H1 (cell line): Measurements from ENCODE around the gene IL18RAP. TPM values are rescaled to one million over a fixed set of nuclear protein-coding genes. Genes with fewer than 3 reads are reported as not detected.

Experiments used
- CTCF ChIA-PET: fragments of 300-600 bp; sonication (Branson Sonifier 250); formaldehyde crosslinking; loops from one replicate; lab custom pipeline; 2021; ENCODE audit not compliant: partially characterized antibody; lab: Charles Lee
- POLR2A ChIA-PET: fragments of 300-600 bp; sonication (Branson Sonifier 250); formaldehyde crosslinking; loops from one replicate; lab custom pipeline; 2021; ENCODE audit warnings: inconsistent platforms; ENCODE audit not compliant: partially characterized antibody; lab: Charles Lee
- DNase-seq, 2 experiments: peaks; one replicate each; pipeline versions ENCODE4 v3.0.0 to v3.0.0-alpha.2; 2010 to 2022; ENCODE audit warnings: low spot score in 2 of 2, low read depth in 1 of 2, mixed read lengths in 1 of 2
- FAIRE-seq: peaks from 2 replicates; lab custom pipeline; 2011; peaks lifted over from hg19 to GRCh38; lab: Jason Lieb, UNC
- H2AFZ ChIP-seq: 2 replicates; pipeline ENCODE4 v1.8.1; 2012; ENCODE audit warnings: low read length, inconsistent platforms
- H2AK5ac ChIP-seq: 2 replicates; pipeline ENCODE4 v1.6.1; 2013; ENCODE audit warnings: low read depth, low read length
- H2BK120ac ChIP-seq: replicated peaks from 2 replicates; pipeline ENCODE3; 2013; ENCODE audit warnings: low read depth, low read length, inconsistent platforms
- H2BK12ac ChIP-seq: 2 replicates; pipeline ENCODE4 v1.6.1; 2013; ENCODE audit warnings: low read depth, low read length
- H2BK15ac ChIP-seq: 2 replicates; pipeline ENCODE4 v1.6.1; 2013; ENCODE audit warnings: low read length
- H2BK20ac ChIP-seq: 2 replicates; pipeline ENCODE4 v1.6.1; 2013; ENCODE audit warnings: low read length
- H2BK5ac ChIP-seq: 2 replicates; pipeline ENCODE4 v1.6.1; 2013; ENCODE audit warnings: low read depth, low read length
- H3K14ac ChIP-seq: 2 replicates; pipeline ENCODE4 v1.6.1; 2013; ENCODE audit warnings: inconsistent platforms; ENCODE audit not compliant: insufficient read length
- H3K18ac ChIP-seq: 2 replicates; pipeline ENCODE4 v1.6.1; 2013; ENCODE audit warnings: low read length; ENCODE audit errors: extremely low read depth
- H3K23ac ChIP-seq: 2 replicates; pipeline ENCODE4 v1.6.1; 2013; ENCODE audit warnings: inconsistent platforms; ENCODE audit not compliant: insufficient read length
- H3K23me2 ChIP-seq: 2 replicates; pipeline ENCODE4 v1.6.1; 2013; ENCODE audit warnings: low read depth, low read length
- H3K27ac ChIP-seq: 2 replicates; pipeline ENCODE4 v1.6.1; 2011; ENCODE audit warnings: low read depth, low read length, inconsistent platforms
- H3K27me3 ChIP-seq, 4 experiments: replicated peaks in 1 of 4; 1 replicate in 1 of 4; 2 replicates in 3 of 4; pipeline versions ENCODE4 v1.6.1 to v1.8.1; 2011 to 2013; ENCODE audit warnings: low read length in 3 of 4, mild to moderate bottlenecking in 3 of 4, inconsistent platforms in 2 of 4, mixed read lengths in 2 of 4, moderate library complexity in 1 of 4; ENCODE audit not compliant: control insufficient read depth in 3 of 4, insufficient read depth in 3 of 4; ENCODE audit errors: extremely low read depth in 1 of 4
- H3K36me3 ChIP-seq, 4 experiments: 2 replicates each; pipeline versions ENCODE4 v1.6.1 to v1.8.1; 2011 to 2013; ENCODE audit warnings: mild to moderate bottlenecking in 4 of 4, low read length in 3 of 4, moderate library complexity in 2 of 4, control low read depth in 1 of 4, inconsistent platforms in 1 of 4; ENCODE audit not compliant: insufficient read depth in 4 of 4, control insufficient read depth in 2 of 4
- H3K4ac ChIP-seq: replicated peaks from 2 replicates; pipeline ENCODE3; 2013; ENCODE audit warnings: low read length, low read depth, mixed read lengths, inconsistent platforms; ENCODE audit not compliant: insufficient read length
- H3K4me1 ChIP-seq, 4 experiments: replicated peaks in 1 of 4; 1 replicate in 1 of 4; 2 replicates in 3 of 4; pipeline versions ENCODE4 v1.6.1 to v1.8.1; 2011 to 2013; ENCODE audit warnings: low read length in 3 of 4, inconsistent platforms in 2 of 4, mixed read lengths in 1 of 4; ENCODE audit not compliant: insufficient read depth in 4 of 4, control insufficient read depth in 3 of 4
- H3K4me2 ChIP-seq, 2 experiments: 2 replicates each; pipeline versions ENCODE4 v1.6.1 to v1.8.1; 2011 to 2013; ENCODE audit warnings: low read depth in 2 of 2, low read length in 2 of 2, control low read depth in 1 of 2, inconsistent platforms in 1 of 2, mild to moderate bottlenecking in 1 of 2; ENCODE audit not compliant: insufficient read depth in 1 of 2
- H3K4me3 ChIP-seq, 4 experiments: fragments of 200-600, 300-600 bp in 1 of 4; sonication (generic), shearing (Covaris generic), sonication (Bioruptor Twin) in 1 of 4; 2 replicates each; pipeline versions ENCODE4 v1.5.1 to v1.8.1; 2011 to 2016; ENCODE audit warnings: low read length in 4 of 4, low read depth in 3 of 4, control low read depth in 2 of 4, inconsistent platforms in 2 of 4, mild to moderate bottlenecking in 2 of 4, mixed read lengths in 1 of 4, moderate library complexity in 1 of 4; ENCODE audit not compliant: insufficient read depth in 2 of 4; ENCODE audit errors: extremely low read depth in 1 of 4
- H3K56ac ChIP-seq: replicated peaks from 2 replicates; pipeline ENCODE3; 2013; ENCODE audit warnings: low read depth, mild to moderate bottlenecking, mixed read lengths, low read length, inconsistent platforms; ENCODE audit not compliant: insufficient read length
- H3K79me1 ChIP-seq: 2 replicates; pipeline ENCODE4 v1.6.1; 2013; ENCODE audit warnings: low read depth, low read length, control low read depth
- H3K79me2 ChIP-seq, 2 experiments: 2 replicates each; pipeline versions ENCODE4 v1.6.1 to v1.8.1; 2012 to 2013; ENCODE audit warnings: low read length in 2 of 2, mild to moderate bottlenecking in 2 of 2, inconsistent platforms in 1 of 2; ENCODE audit not compliant: insufficient read depth in 2 of 2, control insufficient read depth in 1 of 2
- H3K9ac ChIP-seq, 4 experiments: replicated peaks in 1 of 4; 1 replicate in 1 of 4; 2 replicates in 3 of 4; pipeline versions ENCODE4 v1.6.1 to v1.8.1; 2011 to 2013; ENCODE audit warnings: low read depth in 3 of 4, low read length in 3 of 4, control low read depth in 2 of 4, mild to moderate bottlenecking in 2 of 4, moderate library complexity in 2 of 4, inconsistent platforms in 1 of 4; ENCODE audit errors: extremely low read depth in 1 of 4
- H3K9me3 ChIP-seq, 2 experiments: 2 replicates each; pipeline versions ENCODE4 v1.6.1 to v1.8.1; 2012 to 2013; ENCODE audit warnings: mild to moderate bottlenecking in 2 of 2, moderate library complexity in 2 of 2, control low read depth in 1 of 2, inconsistent platforms in 1 of 2, low read depth in 1 of 2, low read length in 1 of 2, mixed read lengths in 1 of 2; ENCODE audit not compliant: insufficient read depth in 2 of 2
- H4K20me1 ChIP-seq, 2 experiments: replicated peaks in 1 of 2; 2 replicates each; pipeline versions ENCODE3 to v1.8.1; 2011 to 2013; ENCODE audit warnings: inconsistent platforms in 2 of 2, low read length in 2 of 2, mild to moderate bottlenecking in 1 of 2; ENCODE audit not compliant: insufficient read depth in 2 of 2, control insufficient read depth in 1 of 2
- H4K5ac ChIP-seq: 2 replicates; pipeline ENCODE4 v1.6.1; 2013; ENCODE audit warnings: low read length, low read depth, mixed read lengths, inconsistent platforms; ENCODE audit not compliant: insufficient read length
- H4K8ac ChIP-seq: 2 replicates; pipeline ENCODE4 v1.8.0; 2013; ENCODE audit warnings: mild to moderate bottlenecking, moderate library complexity, low read length, inconsistent platforms; ENCODE audit not compliant: insufficient read depth; ENCODE audit errors: extremely low read depth
- H4K91ac ChIP-seq: replicated peaks from 2 replicates; pipeline ENCODE3; 2013; ENCODE audit warnings: low read length, mixed read lengths, inconsistent platforms; ENCODE audit not compliant: insufficient read length
- BRCA1 ChIP-seq: IDR thresholded peaks from 2 replicates; pipeline ENCODE4 v1.6.1; 2012; ENCODE audit warnings: low read depth, low read length, improper control_type of control experiment
- MAX ChIP-seq: IDR thresholded peaks from 2 replicates; pipeline ENCODE4 v1.6.1; 2012; ENCODE audit warnings: inconsistent platforms
- RAD21 ChIP-seq, 2 experiments: IDR thresholded peaks in 1 of 2; conservative IDR thresholded peaks in 1 of 2; 2 replicates each; pipeline ENCODE4 v1.6.1; 2011; ENCODE audit warnings: low read depth in 2 of 2, low read length in 2 of 2, improper control_type of control experiment in 1 of 2, inconsistent platforms in 1 of 2, mild to moderate bottlenecking in 1 of 2, moderate library complexity in 1 of 2
- WGBS, 2 experiments: shearing (Covaris generic) in 1 of 2; methylation state at CpG; one replicate each; pipeline versions ENCODE4 v1.1.6 to v1.1.7; 2013 to 2015; ENCODE audit warnings: low lambda C conversion rate in 2 of 2, mixed read lengths in 2 of 2, inconsistent platforms in 1 of 2, low coverage in 1 of 2, missing lambda C conversion rate in 1 of 2; ENCODE audit not compliant: insufficient replicate concordance in 2 of 2, insufficient coverage in 1 of 2, insufficient read length in 1 of 2; ENCODE audit errors: extremely low coverage in 1 of 2, missing lambda C conversion rate in 1 of 2; 5-methylcytosine and 5-hydroxymethylcytosine counted together
- polyA plus RNA-seq, 7 experiments: library from polyadenylated mRNA; depleted of rRNA in 3 of 7; stranded (reverse) in 5 of 7; unstranded in 2 of 7; fragments of >200 nt in 5 of 7; fragments of 200-250 nt in 2 of 7; gene quantifications; 1 replicate in 5 of 7; 2 replicates in 1 of 7; 4 replicates in 1 of 7; pipeline versions ENCODE4 v1.2.1 to v1.2.3, GENCODE V29; 2011 to 2013; ENCODE audit warnings: missing spikeins in 2 of 7, mixed read lengths in 2 of 7
- total RNA-seq: library from RNA; stranded (reverse); fragmentation: NEBNext Ultra II Directional; extraction: Animal tissue kit (Norgen Biotek cat#: 25700); gene quantifications from 2 replicates; pipeline ENCODE4 v1.2.1, GENCODE V29; 2021
- TF ChIP-seq, protein P1 (sequence below), 3 experiments: IDR thresholded peaks; 1 replicate in 2 of 3; 2 replicates in 1 of 3; pipeline versions ENCODE4 v1.5.1 to v1.6.1; 2011; ENCODE audit warnings: low read length in 3 of 3, mild to moderate bottlenecking in 3 of 3, inconsistent platforms in 2 of 3, low read depth in 1 of 3, moderate library complexity in 1 of 3; ENCODE audit not compliant: insufficient read depth in 1 of 3; ENCODE audit errors: control extremely low read depth in 1 of 3

Gene IL18RAP
- total and polyA plus RNA-seq, 2 of the 8 experiments (the other 6 are each of a cell fraction or from before 2014, with no cell fraction given) = not detected

DNA sequence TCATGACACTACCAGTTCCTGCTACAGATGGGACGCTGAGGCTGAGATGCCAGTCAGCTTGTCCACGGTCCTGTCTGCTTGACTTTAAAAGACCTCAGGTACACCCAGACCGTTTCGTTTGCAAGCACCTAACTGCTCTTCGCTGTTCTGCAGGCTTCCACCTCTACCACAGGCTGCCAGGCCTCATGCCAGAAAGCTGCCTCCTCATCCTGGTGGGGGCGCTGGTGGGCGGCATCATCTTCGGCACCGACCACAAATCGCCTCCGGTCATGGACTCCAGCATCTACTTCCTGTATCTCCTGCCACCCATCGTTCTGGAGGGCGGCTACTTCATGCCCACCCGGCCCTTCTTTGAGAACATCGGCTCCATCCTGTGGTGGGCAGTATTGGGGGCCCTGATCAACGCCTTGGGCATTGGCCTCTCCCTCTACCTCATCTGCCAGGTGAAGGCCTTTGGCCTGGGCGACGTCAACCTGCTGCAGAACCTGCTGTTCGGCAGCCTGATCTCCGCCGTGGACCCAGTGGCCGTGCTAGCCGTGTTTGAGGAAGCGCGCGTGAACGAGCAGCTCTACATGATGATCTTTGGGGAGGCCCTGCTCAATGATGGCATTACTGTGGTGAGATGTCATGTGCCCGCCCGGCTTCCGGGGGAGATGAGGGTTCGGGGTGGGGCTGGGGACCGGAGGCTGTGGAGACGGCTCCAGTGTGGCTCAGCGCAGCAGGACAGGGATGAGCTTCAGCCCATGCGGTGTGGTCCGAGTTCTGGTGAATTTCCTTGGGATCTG is 55.9 kb downstream of the IL18RAP start:
- H3K23ac ChIP-seq = no peak overlapping the region
- no peak overlapping the region for H2BK15ac ChIP-seq
- H3K9me3 ChIP-seq = no peaks in the 10 kb centered on the region
- no peaks in the 10 kb centered on the region for H4K20me1 ChIP-seq
- H3K18ac ChIP-seq = no peak overlapping the region
- DNase-seq = peak in 1 of 2 experiments; percentile 69
- no peaks in the 10 kb centered on the region for H3K36me3 ChIP-seq
- no peaks in the 10 kb centered on the region for H3K27me3 ChIP-seq
- H3K9ac ChIP-seq = no peak overlapping the region
- no peak overlapping the region for H4K91ac ChIP-seq
- TF ChIP-seq RAD21 (IDR thresholded peaks at IDR 0.05 in 1 of 2, conservative IDR thresholded peaks at IDR 0.05 in 1 of 2; ENCODE audit: low read depth in 2 of 2, low read length in 2 of 2) (peak in 1 of 2 experiments; percentile 35; a peak in 1 of 4 replicates), BRCA1 (no peak), MAX (no peak)
- TF ChIP-seq, protein P1, sequence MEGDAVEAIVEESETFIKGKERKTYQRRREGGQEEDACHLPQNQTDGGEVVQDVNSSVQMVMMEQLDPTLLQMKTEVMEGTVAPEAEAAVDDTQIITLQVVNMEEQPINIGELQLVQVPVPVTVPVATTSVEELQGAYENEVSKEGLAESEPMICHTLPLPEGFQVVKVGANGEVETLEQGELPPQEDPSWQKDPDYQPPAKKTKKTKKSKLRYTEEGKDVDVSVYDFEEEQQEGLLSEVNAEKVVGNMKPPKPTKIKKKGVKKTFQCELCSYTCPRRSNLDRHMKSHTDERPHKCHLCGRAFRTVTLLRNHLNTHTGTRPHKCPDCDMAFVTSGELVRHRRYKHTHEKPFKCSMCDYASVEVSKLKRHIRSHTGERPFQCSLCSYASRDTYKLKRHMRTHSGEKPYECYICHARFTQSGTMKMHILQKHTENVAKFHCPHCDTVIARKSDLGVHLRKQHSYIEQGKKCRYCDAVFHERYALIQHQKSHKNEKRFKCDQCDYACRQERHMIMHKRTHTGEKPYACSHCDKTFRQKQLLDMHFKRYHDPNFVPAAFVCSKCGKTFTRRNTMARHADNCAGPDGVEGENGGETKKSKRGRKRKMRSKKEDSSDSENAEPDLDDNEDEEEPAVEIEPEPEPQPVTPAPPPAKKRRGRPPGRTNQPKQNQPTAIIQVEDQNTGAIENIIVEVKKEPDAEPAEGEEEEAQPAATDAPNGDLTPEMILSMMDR (IDR thresholded peaks at IDR 0.05; ENCODE audit: control extremely low read depth in 1 of 3, insufficient read depth in 1 of 3, low read depth in 1 of 3, low read length in 3 of 3) = peak; percentile 43 to 57 (median 52)
- TF ChIP-seq, all 59 proteins: peak for 2
- H3K4me2 ChIP-seq = no peak overlapping the region
- CTCF ChIA-PET = interaction anchor here (0.6 to 1.6 kb wide), 17 partner anchors 8 to 224 kb away, joined by 3 to 8 read pairs (median 4); partner anchors contain the start of gene SLC9A2
- H3K4me1 ChIP-seq = peaks cover 0 to 2% (median 0%) of the 10 kb centered on the region in 4 experiments; a peak in 1 of 7 replicates
- no peak for FAIRE-seq
- no peak overlapping the region for H3K4me3 ChIP-seq
- H3K4ac ChIP-seq = no peak overlapping the region
- WGBS, 2 experiments = 93% methylated on average over 36 of the region's 36 CpGs; no CpG with 5 or more reads in 1 of the 2 experiments
- no peak overlapping the region for H4K5ac ChIP-seq
- H2BK20ac ChIP-seq = no peak overlapping the region
- H2AFZ ChIP-seq = no peak overlapping the region; the same call in 1 of the 2 replicates
- H3K79me1 ChIP-seq = no peaks in the 10 kb centered on the region
- no peak overlapping the region for H2AK5ac ChIP-seq
- H3K14ac ChIP-seq = no peak overlapping the region
- H4K8ac ChIP-seq = no peak overlapping the region; the same call in 1 of the 2 replicates
- POLR2A ChIA-PET = no interaction called here
- no peaks in the 10 kb centered on the region for H3K79me2 ChIP-seq
- no peak overlapping the region for H2BK5ac ChIP-seq
- no peaks in the 10 kb centered on the region for H3K23me2 ChIP-seq
- H3K56ac ChIP-seq = no peak overlapping the region
- H2BK12ac ChIP-seq = no peak overlapping the region
- no peak overlapping the region for H2BK120ac ChIP-seq
- no peak overlapping the region for H3K27ac ChIP-seq
